GM12878 (cell line): ENCODE data around the gene HMBS. TPM values are rescaled to one million over a fixed set of nuclear protein-coding genes. Genes with fewer than 3 reads are reported as not detected.

ENCODE experiments used
- ATAC-seq: fragments of 200-7000 bp; cut with Tn5 transposase; 3 replicates; pipeline ENCODE4 v1.9.1; 2020; ENCODE audit warnings: mild to moderate bottlenecking, moderate library complexity
- BruUV-seq: library from RNA; stranded (reverse); fragments of 400-500 nt; replicated peaks from 2 replicates; lab custom pipeline; 2021; lab: Mats Ljungman, UMichigan
- CTCF ChIA-PET: fragments of 300-600 bp; sonication (Branson Sonifier 250); formaldehyde crosslinking; extraction: SDS; loops from one replicate; lab custom pipeline; 2021; ENCODE audit warnings: inconsistent platforms; lab: Yijun Ruan, JAX
- POLR2A ChIA-PET: fragments of 350-600 bp; formaldehyde crosslinking; extraction: SDS; loops from one replicate; lab custom pipeline; 2021; ENCODE audit warnings: inconsistent platforms; lab: Charles Lee
- RAD21 ChIA-PET: fragments of 300-600 bp; sonication (Branson Sonifier 250); formaldehyde crosslinking; loops from one replicate; lab custom pipeline; 2023; ENCODE audit warnings: antibody characterized with exemption; ENCODE audit not compliant: unreplicated experiment; lab: Charles Lee
- SMC1A ChIA-PET: fragments of 300-600 bp; sonication (Branson Sonifier 250); formaldehyde crosslinking; loops from one replicate; lab custom pipeline; 2023; ENCODE audit not compliant: unreplicated experiment, uncharacterized antibody; lab: Charles Lee
- DNase-seq: peaks from one replicate; pipeline ENCODE4 v3.0.0-alpha.2; 2011; ENCODE audit warnings: low read depth, low spot score
- FAIRE-seq: peaks from 3 replicates; lab custom pipeline; 2011; peaks lifted over from hg19 to GRCh38; lab: Jason Lieb, UNC
- H2AFZ ChIP-seq: 2 replicates; pipeline ENCODE4 v1.6.0; 2011; ENCODE audit warnings: low read depth, low read length, control low read depth; ENCODE audit not compliant: control insufficient read depth
- H3K27ac ChIP-seq: 2 replicates; pipeline ENCODE4 v1.5.1; 2011; ENCODE audit warnings: control low read depth; ENCODE audit not compliant: control insufficient read depth, insufficient read depth
- H3K27me3 ChIP-seq, 2 experiments: replicated peaks in 1 of 2; 2 replicates each; pipeline versions ENCODE4 v1.6.0 to v1.6.1; 2011; ENCODE audit warnings: low read length in 1 of 2; ENCODE audit not compliant: control insufficient read depth in 2 of 2, insufficient read depth in 2 of 2
- H3K36me3 ChIP-seq, 2 experiments: 2 replicates each; pipeline ENCODE4 v1.5.1; 2011; ENCODE audit warnings: low read length in 1 of 2; ENCODE audit not compliant: control insufficient read depth in 2 of 2, insufficient read depth in 2 of 2
- H3K4me1 ChIP-seq: 2 replicates; pipeline ENCODE4 v1.6.1; 2011; ENCODE audit warnings: mild to moderate bottlenecking, low read length, moderate library complexity, mixed read lengths; ENCODE audit not compliant: control insufficient read depth, insufficient read depth
- H3K4me2 ChIP-seq: 2 replicates; pipeline ENCODE4 v1.6.0; 2011; ENCODE audit warnings: control low read depth; ENCODE audit not compliant: control insufficient read depth, insufficient read depth
- H3K4me3 ChIP-seq: fragments of 200-600 bp; sonication (generic); 2 replicates; pipeline ENCODE4 v1.5.1; 2016
- H3K79me2 ChIP-seq: 2 replicates; pipeline ENCODE4 v1.6.0; 2011; ENCODE audit warnings: low read length; ENCODE audit not compliant: control insufficient read depth, insufficient read depth
- H3K9ac ChIP-seq: 2 replicates; pipeline ENCODE4 v1.8.0; 2011; ENCODE audit warnings: low read length, control low read depth, mixed read lengths; ENCODE audit not compliant: control insufficient read depth, insufficient read depth
- H3K9me3 ChIP-seq: replicated peaks from 3 replicates; pipeline ENCODE4 v1.5.1; 2011; ENCODE audit warnings: mild to moderate bottlenecking, low read length; ENCODE audit not compliant: control insufficient read depth, insufficient read depth
- H4K20me1 ChIP-seq: 2 replicates; pipeline ENCODE4 v1.6.0; 2011; ENCODE audit not compliant: control insufficient read depth, insufficient read depth
- CBX3 ChIP-seq: fragments of 200-600 bp; sonication (generic); IDR thresholded peaks from 2 replicates; pipeline ENCODE4 v1.6.1; 2016; ENCODE audit warnings: low read depth, borderline replicate concordance
- CHD1 ChIP-seq: IDR thresholded peaks from 2 replicates; pipeline ENCODE4 v1.6.1; 2012; ENCODE audit warnings: low read depth, low read length, improper control_type of control experiment
- CTCF ChIP-seq, 3 experiments: IDR thresholded peaks in 2 of 3; conservative IDR thresholded peaks in 1 of 3; 2 replicates each; pipeline ENCODE4 v1.5.1; 2011; ENCODE audit warnings: low read depth in 3 of 3, low read length in 3 of 3, mild to moderate bottlenecking in 3 of 3, control low read depth in 2 of 3, moderate library complexity in 2 of 3, inconsistent platforms in 1 of 3, mixed read lengths in 1 of 3; ENCODE audit not compliant: control insufficient read depth in 2 of 3, insufficient read depth in 1 of 3; ENCODE audit errors: extremely low read depth in 1 of 3
- IKZF2 ChIP-seq, 2 experiments: fragments of 450-650 bp; IDR thresholded peaks; 2 replicates each; pipeline ENCODE4 v1.6.1; 2017; ENCODE audit warnings: mild to moderate bottlenecking in 2 of 2, moderate library complexity in 2 of 2
- KLF5 ChIP-seq: fragments of 450-650 bp; IDR thresholded peaks from 2 replicates; pipeline ENCODE4 v1.6.1; 2014; ENCODE audit warnings: mild to moderate bottlenecking; ENCODE audit not compliant: partially characterized antibody
- POLR2AphosphoS2 ChIP-seq: IDR thresholded peaks from 2 replicates; pipeline ENCODE4 v1.6.1; 2011; ENCODE audit warnings: low read depth, mild to moderate bottlenecking, low read length, improper control_type of control experiment, moderate library complexity
- RCOR1 ChIP-seq: conservative IDR thresholded peaks from 2 replicates; pipeline ENCODE4 v1.6.1; 2012; ENCODE audit warnings: low read depth, low read length, improper control_type of control experiment
- RELA ChIP-seq: fragments of 450-650 bp; IDR thresholded peaks from 2 replicates; pipeline ENCODE4 v1.8.0; 2014; ENCODE audit warnings: borderline replicate concordance; ENCODE audit not compliant: partially characterized antibody
- SIN3A ChIP-seq: IDR thresholded peaks from 2 replicates; pipeline ENCODE4 v1.6.1; 2012; ENCODE audit warnings: low read depth, low read length, improper control_type of control experiment
- TCF7 ChIP-seq: IDR thresholded peaks from 2 replicates; pipeline ENCODE4 v1.6.1; 2014; ENCODE audit warnings: antibody characterized with exemption, borderline replicate concordance
- ZNF24 ChIP-seq: fragments of 450-650 bp; IDR thresholded peaks from 2 replicates; pipeline ENCODE4 v1.6.1; 2017; ENCODE audit warnings: antibody characterized with exemption, mild to moderate bottlenecking
- ZNF274 ChIP-seq: IDR thresholded peaks from one replicate; pipeline ENCODE4 v1.8.0; 2011; ENCODE audit not compliant: insufficient read length, insufficient read depth
- WGBS: methylation state at CpG from one replicate; pipeline ENCODE4 v1.1.6; 2016; ENCODE audit warnings: low lambda C conversion rate; ENCODE audit not compliant: insufficient replicate concordance, insufficient coverage; ENCODE audit errors: missing lambda C conversion rate; 5-methylcytosine and 5-hydroxymethylcytosine counted together
- in situ Hi-C: fragments of 300-500 bp; cut with MboI; formaldehyde crosslinking; loops from 9 replicates; pipeline ENCODE4 v1.14.3; 2018; ENCODE audit warnings: mixed read lengths
- intact Hi-C: fragments of 100-400 bp; cut with micrococcal nuclease; formaldehyde crosslinking; loops from one replicate; pipeline ENCODE4 v1.14.2; 2022; ENCODE audit not compliant: unreplicated experiment
- polyA plus RNA-seq, 11 experiments: library from polyadenylated mRNA; depleted of rRNA in 4 of 11; unstranded in 6 of 11; stranded (reverse) in 5 of 11; fragments of >200 nt; fragmentation: Nextera tagmentation in 4 of 11; fragmentation: Illumina TruSeq in 1 of 11; extraction: Ambion mirVana in 4 of 11; extraction: Trizol in 1 of 11; gene quantifications; 1 replicate in 1 of 11; 2 replicates in 10 of 11; pipeline versions ENCODE4 v1.2.1 to v1.2.3, GENCODE V29; 2011 to 2016; ENCODE audit warnings: inconsistent platforms in 2 of 11, missing spikeins in 2 of 11, low read depth in 1 of 11
- total RNA-seq, 4 experiments: library from RNA; depleted of rRNA in 3 of 4; stranded (reverse); fragments of >200 nt in 3 of 4; fragmentation: Illumina TruSeq in 1 of 4; extraction: Trizol in 1 of 4; gene quantifications; 2 replicates each; pipeline versions ENCODE4 v1.2.1 to v1.2.3, GENCODE V29; 2013 to 2021
- TF ChIP-seq, protein P1 (sequence below): IDR thresholded peaks from 2 replicates; pipeline ENCODE4 v1.6.1; 2011; ENCODE audit warnings: mild to moderate bottlenecking, low read depth, low read length, moderate library complexity; ENCODE audit not compliant: insufficient replicate concordance
- TF ChIP-seq, protein P2 (sequence below): fragments of 450-650 bp; IDR thresholded peaks from 2 replicates; pipeline ENCODE4 v1.6.1; 2017; ENCODE audit warnings: antibody characterized with exemption, mild to moderate bottlenecking, moderate library complexity
- TF ChIP-seq, protein P3 (sequence below): IDR thresholded peaks from 2 replicates; pipeline ENCODE4 v1.6.1; 2011; ENCODE audit warnings: low read depth, mild to moderate bottlenecking, low read length, moderate library complexity, borderline replicate concordance; ENCODE audit errors: extremely low read depth

The HMBS gene
- total and polyA plus RNA-seq, 10 of the 15 experiments (the other 5 are each of a cell fraction or from before 2014, with no cell fraction given), result 17.7 to 96.7 (median 49.7) TPM

GRCh38 chr11:119049081-119049480 is 35.6 kb upstream of the HMBS start:
- no TSS peak for BruUV-seq
- FAIRE-seq (no peak), ATAC-seq (no peak)

More at GRCh38 chr11:119049081-119049480, 35.6 kb upstream of the HMBS start:
- Histone ChIP-seq H3K79me2 (peaks cover 11% of the 10 kb centered on the region), H3K4me1 (peaks cover 24% of the 10 kb centered on the region), H3K27ac (no peak overlapping the region), H3K4me3 (no peak overlapping the region), H3K4me2 (no peak overlapping the region), H2AFZ (no peak overlapping the region), H3K36me3 (peaks cover 47 to 48% of the 10 kb centered on the region in 2 experiments), H3K9ac (no peak overlapping the region), H4K20me1 (no peaks in the 10 kb centered on the region), H3K27me3 (no peaks in the 10 kb centered on the region), H3K9me3 (no peaks in the 10 kb centered on the region)
- ChIA-PET SMC1A (no interaction called here), POLR2A (interaction anchor here (1.1 to 2.5 kb wide), 2 partner anchors 7 to 19 kb away, joined by 3 to 10 read pairs; partner anchors contain the start of gene VPS11), CTCF (no interaction called here), RAD21 (no interaction called here)
- 86% methylated on average over 7 of the region's 7 CpGs for WGBS
- in situ Hi-C loops (no loop called here), intact Hi-C loops (no loop called here)
- no peak for TF ChIP-seq IKZF2 (IDR thresholded peaks at IDR 0.05)
- no peak for TF ChIP-seq POLR2AphosphoS2
- TF ChIP-seq CHD1, result no peak
- no peak for TF ChIP-seq ZNF274
- TF ChIP-seq, protein P1, sequence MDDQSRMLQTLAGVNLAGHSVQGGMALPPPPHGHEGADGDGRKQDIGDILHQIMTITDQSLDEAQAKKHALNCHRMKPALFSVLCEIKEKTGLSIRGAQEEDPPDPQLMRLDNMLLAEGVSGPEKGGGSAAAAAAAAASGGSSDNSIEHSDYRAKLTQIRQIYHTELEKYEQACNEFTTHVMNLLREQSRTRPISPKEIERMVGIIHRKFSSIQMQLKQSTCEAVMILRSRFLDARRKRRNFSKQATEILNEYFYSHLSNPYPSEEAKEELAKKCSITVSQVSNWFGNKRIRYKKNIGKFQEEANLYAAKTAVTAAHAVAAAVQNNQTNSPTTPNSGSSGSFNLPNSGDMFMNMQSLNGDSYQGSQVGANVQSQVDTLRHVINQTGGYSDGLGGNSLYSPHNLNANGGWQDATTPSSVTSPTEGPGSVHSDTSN, result no peak
- TF ChIP-seq, protein P2, sequence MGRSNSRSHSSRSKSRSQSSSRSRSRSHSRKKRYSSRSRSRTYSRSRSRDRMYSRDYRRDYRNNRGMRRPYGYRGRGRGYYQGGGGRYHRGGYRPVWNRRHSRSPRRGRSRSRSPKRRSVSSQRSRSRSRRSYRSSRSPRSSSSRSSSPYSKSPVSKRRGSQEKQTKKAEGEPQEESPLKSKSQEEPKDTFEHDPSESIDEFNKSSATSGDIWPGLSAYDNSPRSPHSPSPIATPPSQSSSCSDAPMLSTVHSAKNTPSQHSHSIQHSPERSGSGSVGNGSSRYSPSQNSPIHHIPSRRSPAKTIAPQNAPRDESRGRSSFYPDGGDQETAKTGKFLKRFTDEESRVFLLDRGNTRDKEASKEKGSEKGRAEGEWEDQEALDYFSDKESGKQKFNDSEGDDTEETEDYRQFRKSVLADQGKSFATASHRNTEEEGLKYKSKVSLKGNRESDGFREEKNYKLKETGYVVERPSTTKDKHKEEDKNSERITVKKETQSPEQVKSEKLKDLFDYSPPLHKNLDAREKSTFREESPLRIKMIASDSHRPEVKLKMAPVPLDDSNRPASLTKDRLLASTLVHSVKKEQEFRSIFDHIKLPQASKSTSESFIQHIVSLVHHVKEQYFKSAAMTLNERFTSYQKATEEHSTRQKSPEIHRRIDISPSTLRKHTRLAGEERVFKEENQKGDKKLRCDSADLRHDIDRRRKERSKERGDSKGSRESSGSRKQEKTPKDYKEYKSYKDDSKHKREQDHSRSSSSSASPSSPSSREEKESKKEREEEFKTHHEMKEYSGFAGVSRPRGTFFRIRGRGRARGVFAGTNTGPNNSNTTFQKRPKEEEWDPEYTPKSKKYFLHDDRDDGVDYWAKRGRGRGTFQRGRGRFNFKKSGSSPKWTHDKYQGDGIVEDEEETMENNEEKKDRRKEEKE, result no peak
- TF ChIP-seq CBX3, result no peak
- TF ChIP-seq CTCF (IDR thresholded peaks at IDR 0.05 in 2 of 3, conservative IDR thresholded peaks at IDR 0.05 in 1 of 3; ENCODE audit: control insufficient read depth in 2 of 3, extremely low read depth in 1 of 3, insufficient read depth in 1 of 3, low read depth in 3 of 3, low read length in 3 of 3), result no peak
- TF ChIP-seq ZNF24, result no peak
- TF ChIP-seq TCF7, result no peak
- no peak for TF ChIP-seq KLF5
- no peak for TF ChIP-seq RCOR1
- TF ChIP-seq RELA, result no peak
- TF ChIP-seq, protein P3, sequence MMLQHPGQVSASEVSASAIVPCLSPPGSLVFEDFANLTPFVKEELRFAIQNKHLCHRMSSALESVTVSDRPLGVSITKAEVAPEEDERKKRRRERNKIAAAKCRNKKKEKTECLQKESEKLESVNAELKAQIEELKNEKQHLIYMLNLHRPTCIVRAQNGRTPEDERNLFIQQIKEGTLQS, result no peak
- TF ChIP-seq SIN3A, result no peak
- no peak for DNase-seq
